H9 (cell line): ENCODE results near the gene SNAP25. TPM values are rescaled to one million over a fixed set of nuclear protein-coding genes. Genes with fewer than 3 reads are reported as not detected.

Experiments
- DNase-seq: peaks from one replicate; pipeline ENCODE4 v3.0.0-alpha.2; 2017
- H2AFZ ChIP-seq: one replicate; pipeline ENCODE4 v1.6.1; 2013; ENCODE audit warnings: mild to moderate bottlenecking, low read length, control low read depth, moderate library complexity
- H2AK5ac ChIP-seq: 2 replicates; pipeline ENCODE4 v1.6.1; 2013; ENCODE audit warnings: low read length, control low read depth, mixed read lengths; ENCODE audit not compliant: insufficient read length
- H2BK120ac ChIP-seq: one replicate; pipeline ENCODE4 v1.6.1; 2013; ENCODE audit warnings: low read depth, mild to moderate bottlenecking, low read length, control low read depth, inconsistent platforms; ENCODE audit not compliant: poor library complexity, severe bottlenecking
- H2BK12ac ChIP-seq: 2 replicates; pipeline ENCODE4 v1.6.1; 2013; ENCODE audit warnings: low read length, control low read depth, mixed read lengths, low read depth; ENCODE audit not compliant: insufficient read length
- H2BK15ac ChIP-seq: 2 replicates; pipeline ENCODE4 v1.6.1; 2013; ENCODE audit warnings: low read depth, low read length, control low read depth
- H2BK20ac ChIP-seq: one replicate; pipeline ENCODE4 v1.6.1; 2013; ENCODE audit warnings: low read depth, mild to moderate bottlenecking, low read length, control low read depth, inconsistent platforms; ENCODE audit not compliant: poor library complexity, severe bottlenecking
- H2BK5ac ChIP-seq: 2 replicates; pipeline ENCODE4 v1.6.1; 2013; ENCODE audit warnings: low read length, control low read depth, mixed read lengths; ENCODE audit not compliant: insufficient read length
- H3K14ac ChIP-seq: 2 replicates; pipeline ENCODE4 v1.6.1; 2013; ENCODE audit warnings: low read length, control low read depth; ENCODE audit not compliant: insufficient read depth
- H3K18ac ChIP-seq: 2 replicates; pipeline ENCODE4 v1.6.1; 2013; ENCODE audit warnings: low read depth, mild to moderate bottlenecking, mixed read lengths, low read length, control low read depth; ENCODE audit not compliant: insufficient read length
- H3K23ac ChIP-seq: 2 replicates; pipeline ENCODE4 v1.6.1; 2013; ENCODE audit warnings: low read length, control low read depth, mixed read lengths, low read depth; ENCODE audit not compliant: insufficient read length
- H3K23me2 ChIP-seq: 2 replicates; pipeline ENCODE4 v1.6.1; 2013; ENCODE audit warnings: low read depth, mild to moderate bottlenecking, mixed read lengths, low read length, control low read depth; ENCODE audit not compliant: insufficient read length, poor library complexity, severe bottlenecking
- H3K27ac ChIP-seq: 2 replicates; pipeline ENCODE4 v1.5.1; 2013; ENCODE audit warnings: low read length, control low read depth, mixed read lengths, low read depth; ENCODE audit not compliant: insufficient read length
- H3K27me3 ChIP-seq: 2 replicates; pipeline ENCODE4 v1.6.1; 2013; ENCODE audit warnings: low read length, control low read depth, inconsistent platforms; ENCODE audit not compliant: insufficient read depth
- H3K4ac ChIP-seq: 2 replicates; pipeline ENCODE4 v1.6.1; 2013; ENCODE audit warnings: low read depth, mild to moderate bottlenecking, control low read depth, inconsistent platforms, low read length, moderate library complexity
- H3K4me1 ChIP-seq: 2 replicates; pipeline ENCODE4 v1.6.1; 2013; ENCODE audit warnings: low read length, control low read depth, inconsistent platforms; ENCODE audit not compliant: insufficient read depth
- H3K4me2 ChIP-seq: 2 replicates; pipeline ENCODE4 v1.6.1; 2013; ENCODE audit warnings: low read length, control low read depth, mixed read lengths; ENCODE audit not compliant: insufficient read length, insufficient read depth
- H3K56ac ChIP-seq: 2 replicates; pipeline ENCODE4 v1.6.1; 2013; ENCODE audit warnings: low read depth, mild to moderate bottlenecking, mixed read lengths, low read length, control low read depth; ENCODE audit not compliant: insufficient read length
- H3K79me1 ChIP-seq: 2 replicates; pipeline ENCODE4 v1.6.1; 2013; ENCODE audit warnings: low read depth, mild to moderate bottlenecking, moderate library complexity, low read length, control low read depth, inconsistent platforms; ENCODE audit not compliant: insufficient read depth, poor library complexity, severe bottlenecking
- H3K79me2 ChIP-seq: 2 replicates; pipeline ENCODE4 v1.6.1; 2013; ENCODE audit warnings: low read length, control low read depth, inconsistent platforms; ENCODE audit not compliant: insufficient read depth
- H3K9ac ChIP-seq: 2 replicates; pipeline ENCODE4 v1.6.1; 2013; ENCODE audit warnings: low read length, control low read depth, mixed read lengths; ENCODE audit not compliant: insufficient read length; ENCODE audit errors: extremely low read depth
- H3K9me3 ChIP-seq: one replicate; pipeline ENCODE4 v1.6.1; 2013; ENCODE audit warnings: low read depth, low read length, inconsistent platforms; ENCODE audit not compliant: control insufficient read depth
- H3T11ph ChIP-seq: one replicate; pipeline ENCODE4 v1.6.1; 2013; ENCODE audit warnings: mild to moderate bottlenecking, low read length, control low read depth, inconsistent platforms
- H4K20me1 ChIP-seq: one replicate; pipeline ENCODE4 v1.6.1; 2013; ENCODE audit not compliant: control insufficient read depth, insufficient read length, insufficient read depth
- H4K5ac ChIP-seq: 2 replicates; pipeline ENCODE4 v1.6.1; 2013; ENCODE audit warnings: low read depth, mild to moderate bottlenecking, mixed read lengths, low read length, control low read depth; ENCODE audit not compliant: insufficient read length
- H4K8ac ChIP-seq: replicated peaks from 2 replicates; pipeline ENCODE4 v1.6.1; 2013; ENCODE audit warnings: low read length, control low read depth, mixed read lengths, low read depth; ENCODE audit not compliant: insufficient read length
- H4K91ac ChIP-seq: 2 replicates; pipeline ENCODE4 v1.6.1; 2013; ENCODE audit warnings: low read depth, mild to moderate bottlenecking, moderate library complexity, mixed read lengths, low read length, control low read depth; ENCODE audit not compliant: insufficient read length
- H3K27ac Mint-ChIP-seq, 3 experiments: 2 replicates in 2 of 3; 3 replicates in 1 of 3; pipeline ENCODE4 v1.8.0; 2020 to 2021; ENCODE audit warnings: mixed read lengths in 3 of 3, mild to moderate bottlenecking in 1 of 3, moderate library complexity in 1 of 3
- H3K27me3 Mint-ChIP-seq: 2 replicates; pipeline ENCODE4 v1.8.0; 2021; ENCODE audit warnings: low read depth, mild to moderate bottlenecking, moderate library complexity, mixed read lengths
- H3K36me3 Mint-ChIP-seq, 3 experiments: 2 replicates in 2 of 3; 3 replicates in 1 of 3; pipeline ENCODE4 v1.8.0; 2020 to 2021; ENCODE audit warnings: low read depth in 3 of 3, mixed read lengths in 3 of 3; ENCODE audit not compliant: insufficient read depth in 1 of 3
- H3K4me1 Mint-ChIP-seq, 2 experiments: 2 replicates each; pipeline ENCODE4 v1.8.0; 2020; ENCODE audit warnings: mixed read lengths in 2 of 2
- H3K4me3 Mint-ChIP-seq, 2 experiments: 2 replicates in 1 of 2; 3 replicates in 1 of 2; pipeline ENCODE4 v1.8.0; 2020 to 2021; ENCODE audit warnings: mild to moderate bottlenecking in 2 of 2, mixed read lengths in 2 of 2, moderate library complexity in 1 of 2
- H3K9me3 Mint-ChIP-seq, 2 experiments: 2 replicates in 1 of 2; 3 replicates in 1 of 2; pipeline ENCODE4 v1.8.0; 2020; ENCODE audit warnings: mild to moderate bottlenecking in 2 of 2, mixed read lengths in 2 of 2, moderate library complexity in 1 of 2
- CTCF ChIP-seq: fragments of 200-600 bp; sonication (generic); conservative IDR thresholded peaks from 3 replicates; pipeline ENCODE4 v1.8.0; 2021; ENCODE audit warnings: antibody characterized with exemption, mild to moderate bottlenecking
- WGBS: extraction: QIAGEN DNeasy Blood & Tissue Kit; methylation state at CpG from one replicate; pipeline ENCODE4 v1.1.7; 2013; ENCODE audit warnings: missing lambda C conversion rate, low lambda C conversion rate, mixed read lengths; ENCODE audit not compliant: insufficient read length; ENCODE audit errors: extremely low coverage; 5-methylcytosine and 5-hydroxymethylcytosine counted together
- total RNA-seq: library from RNA; stranded (reverse); gene quantifications from 2 replicates; pipeline ENCODE4 v1.2.1, GENCODE V29; 2021

The SNAP25 gene
- total RNA-seq, 1 experiment from 2014 or later, result 0.13 TPM

- Histone ChIP-seq H2BK5ac (no peak overlapping the region), H3K9ac (no peak overlapping the region), H2AFZ (no peak overlapping the region), H4K5ac (no peak overlapping the region), H4K91ac (no peak overlapping the region), H4K20me1 (no peaks in the 10 kb centered on the region), H3K79me1 (no peaks in the 10 kb centered on the region), H3K23me2 (no peaks in the 10 kb centered on the region), H3K27me3 (no peaks in the 10 kb centered on the region), H3K23ac (no peak overlapping the region), H2BK120ac (no peak overlapping the region), H3K14ac (no peak overlapping the region), H3K4me1 (no peaks in the 10 kb centered on the region), H2BK20ac (no peak overlapping the region), H3K4me2 (no peak overlapping the region), H4K8ac (no peak overlapping the region), H3K27ac (no peak overlapping the region), H2BK15ac (no peak overlapping the region), H3K9me3 (no peaks in the 10 kb centered on the region), H2AK5ac (no peak overlapping the region), H3K79me2 (no peaks in the 10 kb centered on the region), H2BK12ac (no peak overlapping the region), H3K4ac (no peak overlapping the region), H3T11ph (no peak overlapping the region), H3K18ac (no peak overlapping the region), H3K56ac (no peak overlapping the region)
- Mint-ChIP-seq H3K4me3 (no peak overlapping the region), H3K27ac (no peak overlapping the region), H3K36me3 (no peaks in the 10 kb centered on the region), H3K4me1 (peaks cover 19% of the 10 kb centered on the region in 2 experiments), H3K27me3 (peaks cover 15% of the 10 kb centered on the region), H3K9me3 (no peaks in the 10 kb centered on the region)
- no peak for DNase-seq
- peak; percentile 73 for TF ChIP-seq CTCF
- no CpG with 5 or more reads among the region's 1 CpG for whole genome bisulfite sequencing
These were observed 6.9 kb downstream of the SNAP25 start for GRCh38 chr20:10225439-10226060.
